KOPT-K1 (cell line): ENCODE data around the gene LETM1.

Source experiments
- H3K27ac ChIP-seq: fragments of 200-600 bp; sonication (generic); 2 replicates; pipeline ENCODE4 v1.5.1; 2016; ENCODE audit warnings: antibody characterized with exemption, mild to moderate bottlenecking, low read depth, low read length; ENCODE audit not compliant: poor library complexity, severe bottlenecking
- H3K36me3 ChIP-seq: fragments of 200-600 bp; sonication (generic); 2 replicates; pipeline ENCODE4 v1.5.1; 2017; ENCODE audit warnings: antibody characterized with exemption, mild to moderate bottlenecking, low read length, moderate library complexity; ENCODE audit not compliant: insufficient read depth
- H3K9me3 ChIP-seq: fragments of 200-600 bp; sonication (generic); 2 replicates; pipeline ENCODE4 v1.5.1; 2017; ENCODE audit warnings: antibody characterized with exemption, low read length, mild to moderate bottlenecking; ENCODE audit not compliant: insufficient read depth, poor library complexity, severe bottlenecking

Gene LETM1

DNA sequence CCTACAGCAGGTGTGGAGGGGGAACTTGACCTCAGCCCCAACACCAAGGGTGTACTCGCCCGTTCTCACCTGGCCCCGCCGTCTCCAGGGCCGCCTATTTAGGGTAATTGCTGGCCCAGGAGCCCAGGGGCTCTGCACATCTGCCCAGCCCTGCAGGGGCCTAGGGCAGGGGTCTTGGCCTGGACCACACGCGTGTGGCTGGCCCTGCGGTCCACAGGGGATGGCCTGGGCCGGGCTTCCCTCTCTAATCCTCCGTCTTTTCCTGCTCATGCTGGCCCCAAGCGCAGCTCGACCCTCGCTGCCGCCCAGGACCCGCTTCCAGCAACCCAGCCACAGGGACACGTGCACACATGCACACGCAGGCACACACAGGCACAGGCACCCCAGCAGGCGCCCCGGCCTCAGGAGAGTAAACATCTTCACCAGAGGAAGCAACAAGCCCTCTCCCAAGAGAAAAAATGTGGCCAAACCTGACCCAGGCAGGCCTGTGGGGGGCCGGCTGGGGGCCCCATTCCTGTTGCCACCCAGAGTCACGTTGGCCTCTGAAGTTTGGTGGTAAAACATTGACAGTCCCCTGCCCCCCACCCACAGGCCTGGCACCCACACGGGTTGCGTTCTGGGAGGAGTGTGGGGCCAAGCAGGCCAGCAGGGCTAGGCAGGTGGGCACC lies 87.5 kb downstream of the LETM1 start:
- Histone ChIP-seq H3K27ac (no peak overlapping the region), H3K9me3 (no peaks in the 10 kb centered on the region), H3K36me3 (no peaks in the 10 kb centered on the region)

DNA sequence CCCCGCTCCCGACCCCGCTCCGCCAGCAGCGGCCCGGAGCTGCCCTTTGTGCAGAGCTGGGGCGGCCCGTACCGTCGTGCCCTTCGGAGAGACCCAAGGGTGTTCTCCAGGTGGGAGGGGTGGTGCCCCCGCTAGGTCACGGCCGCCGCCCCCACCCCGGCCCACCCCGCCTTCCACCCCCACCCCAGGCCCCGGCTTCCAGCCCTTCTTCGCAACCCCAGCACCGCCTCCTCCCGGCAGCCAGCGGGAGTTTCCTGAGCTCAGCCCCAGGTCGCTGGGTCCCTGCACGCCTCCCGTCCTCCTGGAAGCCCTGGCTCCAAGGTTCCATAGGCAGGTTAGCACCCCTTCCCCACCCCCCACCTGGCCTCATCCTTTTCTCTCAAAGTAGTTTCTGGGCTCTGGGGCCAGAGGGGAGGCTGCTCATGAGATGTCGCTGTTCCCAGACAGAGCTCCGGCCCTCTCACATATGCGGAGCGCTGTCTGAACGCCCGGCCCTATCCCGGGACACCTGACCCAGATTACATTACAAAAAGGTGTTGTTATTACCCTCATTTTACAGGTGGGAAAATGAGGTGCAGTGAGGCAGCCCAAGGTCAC lies 88.1 kb downstream of the LETM1 start:
- no peak overlapping the region for H3K27ac ChIP-seq
- H3K36me3 ChIP-seq = no peaks in the 10 kb centered on the region
- no peaks in the 10 kb centered on the region for H3K9me3 ChIP-seq

DNA sequence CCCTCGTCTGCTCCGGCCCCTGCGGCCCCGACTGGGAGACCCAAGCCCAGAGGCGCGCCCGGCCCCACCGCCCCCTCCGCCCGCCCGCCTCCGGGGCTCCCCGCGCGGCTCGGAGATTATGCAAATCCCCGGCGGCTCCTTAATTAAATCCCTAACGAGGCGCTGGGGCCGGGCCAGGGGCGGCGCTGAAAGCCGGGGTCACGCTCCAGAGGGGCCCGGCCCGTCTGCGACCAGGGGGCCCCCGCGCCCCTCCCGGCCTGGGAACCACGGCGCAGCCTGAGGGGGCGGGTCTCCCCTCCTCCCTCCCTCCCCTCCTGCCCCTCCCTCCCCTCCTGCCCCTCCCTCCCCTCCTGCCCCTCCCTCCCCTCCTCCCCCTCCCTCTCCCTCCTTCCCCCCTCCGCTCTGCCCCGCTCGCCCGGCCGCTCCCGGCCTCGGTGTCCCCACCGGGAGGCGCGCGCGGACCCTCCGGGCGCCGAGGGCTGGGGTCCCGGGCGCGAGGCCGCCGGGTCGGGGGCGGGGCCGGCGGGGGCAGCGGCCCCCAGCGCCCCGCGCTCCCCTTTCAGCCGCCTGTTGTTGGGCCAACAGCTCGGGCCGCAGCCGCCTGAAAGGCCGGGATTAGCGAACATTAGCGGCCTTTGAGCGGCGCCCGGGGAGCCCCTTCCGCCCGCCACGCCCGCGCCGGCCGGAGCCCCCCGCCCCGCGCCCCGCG lies 88.7 kb downstream of the LETM1 start:
- Histone ChIP-seq H3K9me3 (no peaks in the 10 kb centered on the region), H3K27ac (no peak overlapping the region), H3K36me3 (no peaks in the 10 kb centered on the region)

DNA sequence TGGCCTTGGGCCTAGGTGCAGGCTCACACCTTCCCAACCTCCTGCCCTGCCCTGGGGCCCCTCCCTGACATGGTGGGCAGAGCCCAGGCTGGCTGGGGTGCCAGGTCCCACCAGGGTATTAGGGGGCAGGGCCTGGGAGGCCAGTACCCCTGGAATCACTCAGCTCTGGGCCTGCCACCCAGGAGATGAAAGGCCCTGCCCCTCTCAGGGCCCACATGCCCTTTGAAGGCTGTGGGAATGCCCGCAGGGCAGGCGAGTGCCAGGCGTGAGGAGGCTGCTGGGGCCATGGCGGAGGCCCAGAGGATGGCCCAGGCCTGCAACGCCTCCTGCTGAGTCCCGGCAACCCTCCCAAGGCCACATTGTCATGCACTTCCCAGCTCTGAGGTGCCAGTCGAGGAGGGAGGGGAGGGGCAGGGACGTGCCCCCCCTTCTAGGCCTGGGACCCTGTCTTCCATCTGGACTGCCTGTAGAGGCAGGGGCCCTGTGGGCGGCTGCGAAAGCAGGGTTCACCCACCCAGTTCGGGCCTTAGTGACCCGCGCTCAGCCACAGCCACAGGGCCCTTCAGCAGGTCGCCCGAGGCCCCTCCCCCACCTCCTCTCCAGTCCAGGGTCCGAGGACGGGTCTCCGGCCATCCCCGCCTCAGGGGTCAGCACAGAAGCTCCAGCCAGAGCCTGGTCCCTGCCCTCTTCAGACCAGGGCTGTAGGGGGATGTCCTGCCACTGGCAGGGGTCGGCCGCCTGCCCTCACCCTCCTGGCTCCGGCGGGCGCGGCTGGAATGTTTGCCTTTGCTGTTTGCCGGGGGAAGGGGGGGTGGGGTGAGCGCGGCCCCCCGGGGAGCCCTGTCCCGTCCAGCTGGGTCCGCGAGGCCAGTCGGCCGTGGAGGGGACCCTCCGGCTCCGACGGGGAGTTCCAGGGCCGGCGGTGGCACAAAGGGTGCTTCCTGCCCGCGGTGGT lies 89.6 kb downstream of the LETM1 start:
- no peak overlapping the region for H3K27ac ChIP-seq
- no peaks in the 10 kb centered on the region for H3K36me3 ChIP-seq
- no peaks in the 10 kb centered on the region for H3K9me3 ChIP-seq

DNA sequence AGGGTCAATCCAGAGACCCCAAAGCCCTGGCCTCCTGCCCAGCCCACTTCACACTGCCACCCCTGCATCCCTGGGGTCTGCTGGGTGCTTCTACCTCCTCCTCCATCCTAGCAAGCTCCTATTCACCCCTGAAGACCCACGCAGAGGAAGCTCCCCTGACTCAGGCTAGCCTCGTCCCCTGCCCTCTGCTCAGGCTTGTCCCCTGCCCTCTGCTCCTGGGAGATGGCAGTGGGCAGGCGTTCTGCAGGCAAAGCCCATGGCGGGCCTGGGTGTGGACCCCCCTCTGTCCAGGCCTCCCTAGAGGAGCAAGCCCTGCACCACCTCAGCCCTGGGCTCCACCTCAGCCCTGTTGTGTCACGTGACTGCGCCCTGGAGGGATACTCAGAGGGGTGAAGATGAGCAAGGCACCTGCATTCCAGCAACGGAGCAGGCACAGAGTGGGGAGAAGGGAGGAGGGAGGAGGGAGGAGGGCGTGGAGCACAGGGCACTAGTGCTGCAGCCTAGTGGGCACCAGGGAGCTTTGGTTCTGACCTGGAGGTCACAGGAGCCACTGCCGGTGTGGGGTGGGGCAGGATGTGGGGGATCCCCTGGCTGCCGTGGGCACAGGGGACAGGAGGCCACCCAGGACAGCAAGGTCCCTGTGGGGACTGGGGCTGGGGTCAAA lies 90.4 kb downstream of the LETM1 start:
- no peaks in the 10 kb centered on the region for H3K9me3 ChIP-seq
- no peak overlapping the region for H3K27ac ChIP-seq
- no peaks in the 10 kb centered on the region for H3K36me3 ChIP-seq

DNA sequence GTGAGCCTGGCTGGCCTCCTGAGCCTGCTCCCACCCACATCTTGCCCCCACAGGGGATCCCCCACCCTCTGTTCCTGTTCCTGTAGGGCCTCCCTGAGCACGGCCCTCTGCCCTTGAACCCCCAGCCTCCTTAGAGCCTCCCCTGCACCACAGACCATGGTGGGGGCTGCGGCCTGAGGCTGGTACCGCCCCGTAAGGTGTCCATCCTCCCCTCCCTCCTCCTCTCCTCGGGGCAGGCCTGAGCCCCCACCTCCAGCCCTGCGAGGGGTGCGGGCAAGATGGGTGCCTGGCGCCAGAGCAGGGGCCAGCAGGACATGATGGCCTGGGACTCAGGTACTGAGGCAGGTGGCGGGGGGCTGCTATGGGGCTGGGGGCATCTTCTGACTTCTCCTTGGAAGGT lies 91.3 kb downstream of the LETM1 start:
- Histone ChIP-seq H3K9me3 (no peaks in the 10 kb centered on the region), H3K27ac (no peak overlapping the region), H3K36me3 (no peaks in the 10 kb centered on the region)

GRCh38 chr4:1763550-1764080 lies 92.3 kb downstream of the LETM1 start:
- no peak overlapping the region for H3K27ac ChIP-seq
- no peaks in the 10 kb centered on the region for H3K36me3 ChIP-seq
- H3K9me3 ChIP-seq = no peaks in the 10 kb centered on the region

GRCh38 chr4:1763070-1763549 lies 92.8 kb downstream of the LETM1 start:
- H3K27ac ChIP-seq = no peak overlapping the region
- H3K9me3 ChIP-seq = no peaks in the 10 kb centered on the region
- H3K36me3 ChIP-seq = no peaks in the 10 kb centered on the region

- Histone ChIP-seq H3K27ac (no peak overlapping the region), H3K9me3 (no peaks in the 10 kb centered on the region), H3K36me3 (no peaks in the 10 kb centered on the region)
Measured at GRCh38 chr4:1762264-1763010, 93.5 kb downstream of the LETM1 start.
